SK-N-SH treated with all-trans-retinoic acid at 6 μM for 48 hours (cell line): ENCODE data around the gene DIP2A.

Experiments
- ATAC-seq: fragments of 200-7000 bp; cut with Tn5 transposase; 3 replicates; pipeline ENCODE4 v1.9.1; 2020; ENCODE audit warnings: mild to moderate bottlenecking, moderate library complexity
- ARNTL ChIP-seq: fragments of 450-650 bp; formaldehyde crosslinking; IDR thresholded peaks from 2 replicates; pipeline ENCODE4 v1.5.0; 2020; ENCODE audit warnings: low read depth, mild to moderate bottlenecking, moderate library complexity, borderline replicate concordance
- BACH2 ChIP-seq: fragments of 250-450 bp; sonication (Bioruptor Pico); IDR thresholded peaks from 2 replicates; pipeline ENCODE4 v1.9.0; 2021; ENCODE audit warnings: mild to moderate bottlenecking, borderline replicate concordance
- ESRRG ChIP-seq: fragments of 250-450 bp; sonication (Bioruptor Pico); IDR thresholded peaks from 2 replicates; pipeline ENCODE4 v1.6.1; 2021; ENCODE audit warnings: mild to moderate bottlenecking
- OSR1 ChIP-seq: fragments of 250-450 bp; sonication (Bioruptor Pico); IDR thresholded peaks from 2 replicates; pipeline ENCODE4 v1.8.0; 2022; ENCODE audit warnings: moderate library complexity, mild to moderate bottlenecking, inconsistent platforms
- PPARA ChIP-seq: fragments of 250-450 bp; sonication (Bioruptor Pico); IDR thresholded peaks from 2 replicates; pipeline ENCODE4 v1.5.0; 2020; ENCODE audit warnings: mild to moderate bottlenecking, borderline replicate concordance
- RARB ChIP-seq: fragments of 250-450 bp; sonication (Bioruptor Pico); IDR thresholded peaks from 2 replicates; pipeline ENCODE4 v1.8.0; 2021; ENCODE audit warnings: mild to moderate bottlenecking, moderate library complexity
- SNAI2 ChIP-seq: fragments of 250-450 bp; sonication (Bioruptor Pico); IDR thresholded peaks from 2 replicates; pipeline ENCODE4 v1.5.0; 2020; ENCODE audit warnings: mild to moderate bottlenecking, moderate library complexity
- TCF4 ChIP-seq: fragments of 250-450 bp; sonication (Bioruptor Pico); IDR thresholded peaks from 2 replicates; pipeline ENCODE4 v1.8.0; 2021; ENCODE audit warnings: mild to moderate bottlenecking, moderate library complexity, borderline replicate concordance
- TOX ChIP-seq: fragments of 250-450 bp; sonication (Bioruptor Pico); IDR thresholded peaks from 2 replicates; pipeline ENCODE4 v1.8.0; 2021; ENCODE audit warnings: mild to moderate bottlenecking, moderate library complexity, borderline replicate concordance
- ZC3H10 ChIP-seq: fragments of 250-450 bp; sonication (Bioruptor Pico); IDR thresholded peaks from 2 replicates; pipeline ENCODE4 v1.5.1; 2021; ENCODE audit warnings: mild to moderate bottlenecking, moderate library complexity
- ZFP3 ChIP-seq: fragments of 250-450 bp; sonication (Bioruptor Pico); IDR thresholded peaks from 2 replicates; pipeline ENCODE4 v1.5.0; 2020; ENCODE audit warnings: mild to moderate bottlenecking, moderate library complexity
- ZFP30 ChIP-seq: fragments of 450-650 bp; formaldehyde crosslinking; IDR thresholded peaks from 2 replicates; pipeline ENCODE4 v1.5.0; 2022; ENCODE audit warnings: mild to moderate bottlenecking, moderate library complexity
- ZNF565 ChIP-seq: fragments of 450-650 bp; formaldehyde crosslinking; conservative IDR thresholded peaks from 2 replicates; pipeline ENCODE4 v1.5.0; 2020; ENCODE audit warnings: low read depth, mild to moderate bottlenecking, moderate library complexity
- ZNF70 ChIP-seq: fragments of 450-650 bp; formaldehyde crosslinking; IDR thresholded peaks from 2 replicates; pipeline ENCODE4 v1.5.0; 2020; ENCODE audit warnings: mild to moderate bottlenecking, moderate library complexity
- ZNF8 ChIP-seq: fragments of 450-650 bp; formaldehyde crosslinking; IDR thresholded peaks from 2 replicates; pipeline ENCODE4 v1.5.0; 2020; ENCODE audit warnings: mild to moderate bottlenecking, moderate library complexity
- TF ChIP-seq, protein P1 (sequence below): fragments of 250-450 bp; sonication (Bioruptor Pico); IDR thresholded peaks from 2 replicates; pipeline ENCODE4 v1.5.1; 2020; ENCODE audit warnings: low read depth, mild to moderate bottlenecking, moderate library complexity
- TF ChIP-seq, protein P2 (sequence below): fragments of 250-450 bp; sonication (Bioruptor Pico); IDR thresholded peaks from 2 replicates; pipeline ENCODE4 v1.8.0; 2021; ENCODE audit warnings: low read depth, mild to moderate bottlenecking, moderate library complexity, borderline replicate concordance
- TF ChIP-seq, protein P3 (sequence below): fragments of 250-450 bp; sonication (Bioruptor Pico); IDR thresholded peaks from 2 replicates; pipeline ENCODE4 v1.5.1; 2021; ENCODE audit warnings: mild to moderate bottlenecking, moderate library complexity
- TF ChIP-seq, protein P4 (sequence below): fragments of 250-450 bp; sonication (Bioruptor Pico); IDR thresholded peaks from 2 replicates; pipeline ENCODE4 v1.5.0; 2020; ENCODE audit warnings: mild to moderate bottlenecking, moderate library complexity
- TF ChIP-seq, protein P5 (sequence below): fragments of 250-450 bp; sonication (Bioruptor Pico); IDR thresholded peaks from 2 replicates; pipeline ENCODE4 v1.8.0; 2020; ENCODE audit warnings: mild to moderate bottlenecking, moderate library complexity, borderline replicate concordance

DIP2A gene

DNA sequence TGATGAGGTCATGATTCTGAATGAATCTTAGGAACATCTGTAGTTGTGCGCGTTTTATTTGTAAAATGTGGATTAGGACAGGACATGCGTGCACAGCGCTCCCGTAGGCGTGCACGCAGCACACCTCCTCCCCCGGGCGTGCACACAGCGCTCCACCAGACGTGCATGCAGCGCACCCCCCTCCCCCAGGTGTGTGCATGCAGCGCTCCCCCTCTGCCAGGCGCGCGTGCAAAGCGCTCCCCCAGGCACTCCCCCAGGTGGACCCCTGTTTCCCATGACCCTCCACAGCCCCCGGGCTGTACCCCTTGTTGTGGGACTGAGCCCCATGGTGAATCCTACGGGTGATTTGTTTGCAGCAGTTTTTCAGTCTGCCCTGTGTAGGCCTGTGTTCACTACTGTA, 84.6 kb downstream of the DIP2A start:
- ATAC-seq = no peak
- no peak for TF ChIP-seq ZC3H10 (CRISPR knock-in tag)
- no peak for TF ChIP-seq ZNF565 (CRISPR knock-in tag)
- no peak for TF ChIP-seq OSR1 (CRISPR knock-in tag)
- TF ChIP-seq, protein P1, sequence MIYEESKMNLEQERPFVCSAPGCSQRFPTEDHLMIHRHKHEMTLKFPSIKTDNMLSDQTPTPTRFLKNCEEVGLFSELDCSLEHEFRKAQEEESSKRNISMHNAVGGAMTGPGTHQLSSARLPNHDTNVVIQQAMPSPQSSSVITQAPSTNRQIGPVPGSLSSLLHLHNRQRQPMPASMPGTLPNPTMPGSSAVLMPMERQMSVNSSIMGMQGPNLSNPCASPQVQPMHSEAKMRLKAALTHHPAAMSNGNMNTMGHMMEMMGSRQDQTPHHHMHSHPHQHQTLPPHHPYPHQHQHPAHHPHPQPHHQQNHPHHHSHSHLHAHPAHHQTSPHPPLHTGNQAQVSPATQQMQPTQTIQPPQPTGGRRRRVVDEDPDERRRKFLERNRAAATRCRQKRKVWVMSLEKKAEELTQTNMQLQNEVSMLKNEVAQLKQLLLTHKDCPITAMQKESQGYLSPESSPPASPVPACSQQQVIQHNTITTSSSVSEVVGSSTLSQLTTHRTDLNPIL (CRISPR knock-in tag) = no peak
- no peak for TF ChIP-seq ESRRG (CRISPR knock-in tag)
- TF ChIP-seq ZFP3 (CRISPR knock-in tag) = no peak
- no peak for TF ChIP-seq RARB (CRISPR knock-in tag)
- no peak for TF ChIP-seq ZNF70 (CRISPR knock-in tag)
- no peak for TF ChIP-seq ARNTL
- no peak for TF ChIP-seq BACH2 (CRISPR knock-in tag)
- no peak for TF ChIP-seq PPARA
- TF ChIP-seq, protein P2, sequence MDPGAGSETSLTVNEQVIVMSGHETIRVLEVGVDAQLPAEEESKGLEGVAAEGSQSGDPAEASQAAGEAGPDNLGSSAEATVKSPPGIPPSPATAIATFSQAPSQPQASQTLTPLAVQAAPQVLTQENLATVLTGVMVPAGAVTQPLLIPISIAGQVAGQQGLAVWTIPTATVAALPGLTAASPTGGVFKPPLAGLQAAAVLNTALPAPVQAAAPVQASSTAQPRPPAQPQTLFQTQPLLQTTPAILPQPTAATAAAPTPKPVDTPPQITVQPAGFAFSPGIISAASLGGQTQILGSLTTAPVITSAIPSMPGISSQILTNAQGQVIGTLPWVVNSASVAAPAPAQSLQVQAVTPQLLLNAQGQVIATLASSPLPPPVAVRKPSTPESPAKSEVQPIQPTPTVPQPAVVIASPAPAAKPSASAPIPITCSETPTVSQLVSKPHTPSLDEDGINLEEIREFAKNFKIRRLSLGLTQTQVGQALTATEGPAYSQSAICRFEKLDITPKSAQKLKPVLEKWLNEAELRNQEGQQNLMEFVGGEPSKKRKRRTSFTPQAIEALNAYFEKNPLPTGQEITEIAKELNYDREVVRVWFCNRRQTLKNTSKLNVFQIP (CRISPR knock-in tag) = no peak
- no peak for TF ChIP-seq TCF4 (CRISPR knock-in tag)
- TF ChIP-seq, all 23 proteins: peak for 0

DNA sequence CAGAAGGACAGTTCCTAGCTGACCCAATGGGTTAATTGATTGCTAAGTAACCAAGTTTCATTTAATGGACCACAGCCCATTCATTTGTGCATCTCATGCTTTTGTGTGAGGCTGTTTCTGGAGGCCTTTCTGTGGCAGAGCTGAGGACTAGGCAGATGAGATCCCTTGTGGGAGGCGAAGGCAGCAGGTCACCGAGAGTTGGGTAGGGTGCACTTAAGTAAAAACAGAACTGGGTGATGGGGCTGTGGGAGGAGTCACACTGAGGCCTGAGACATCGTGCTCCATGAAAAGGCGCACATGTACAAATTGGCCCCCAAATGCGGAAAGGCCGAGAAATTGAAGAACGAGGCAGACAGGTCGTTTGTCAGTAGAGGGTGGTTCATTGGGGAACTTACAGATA, 85.3 kb downstream of the DIP2A start:
- TF ChIP-seq TOX (CRISPR knock-in tag) = no peak
- no peak for TF ChIP-seq TCF4 (CRISPR knock-in tag)
- no peak for TF ChIP-seq ARNTL
- no peak for TF ChIP-seq ZFP3 (CRISPR knock-in tag)
- TF ChIP-seq PPARA = no peak
- TF ChIP-seq, protein P2 (CRISPR knock-in tag) = no peak
- TF ChIP-seq SNAI2 = no peak
- no peak for TF ChIP-seq BACH2 (CRISPR knock-in tag)
- TF ChIP-seq, protein P3, sequence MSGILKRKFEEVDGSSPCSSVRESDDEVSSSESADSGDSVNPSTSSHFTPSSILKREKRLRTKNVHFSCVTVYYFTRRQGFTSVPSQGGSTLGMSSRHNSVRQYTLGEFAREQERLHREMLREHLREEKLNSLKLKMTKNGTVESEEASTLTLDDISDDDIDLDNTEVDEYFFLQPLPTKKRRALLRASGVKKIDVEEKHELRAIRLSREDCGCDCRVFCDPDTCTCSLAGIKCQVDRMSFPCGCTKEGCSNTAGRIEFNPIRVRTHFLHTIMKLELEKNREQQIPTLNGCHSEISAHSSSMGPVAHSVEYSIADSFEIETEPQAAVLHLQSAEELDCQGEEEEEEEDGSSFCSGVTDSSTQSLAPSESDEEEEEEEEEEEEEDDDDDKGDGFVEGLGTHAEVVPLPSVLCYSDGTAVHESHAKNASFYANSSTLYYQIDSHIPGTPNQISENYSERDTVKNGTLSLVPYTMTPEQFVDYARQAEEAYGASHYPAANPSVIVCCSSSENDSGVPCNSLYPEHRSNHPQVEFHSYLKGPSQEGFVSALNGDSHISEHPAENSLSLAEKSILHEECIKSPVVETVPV (CRISPR knock-in tag) = no peak
- TF ChIP-seq ZC3H10 (CRISPR knock-in tag) = no peak
- TF ChIP-seq, protein P4, sequence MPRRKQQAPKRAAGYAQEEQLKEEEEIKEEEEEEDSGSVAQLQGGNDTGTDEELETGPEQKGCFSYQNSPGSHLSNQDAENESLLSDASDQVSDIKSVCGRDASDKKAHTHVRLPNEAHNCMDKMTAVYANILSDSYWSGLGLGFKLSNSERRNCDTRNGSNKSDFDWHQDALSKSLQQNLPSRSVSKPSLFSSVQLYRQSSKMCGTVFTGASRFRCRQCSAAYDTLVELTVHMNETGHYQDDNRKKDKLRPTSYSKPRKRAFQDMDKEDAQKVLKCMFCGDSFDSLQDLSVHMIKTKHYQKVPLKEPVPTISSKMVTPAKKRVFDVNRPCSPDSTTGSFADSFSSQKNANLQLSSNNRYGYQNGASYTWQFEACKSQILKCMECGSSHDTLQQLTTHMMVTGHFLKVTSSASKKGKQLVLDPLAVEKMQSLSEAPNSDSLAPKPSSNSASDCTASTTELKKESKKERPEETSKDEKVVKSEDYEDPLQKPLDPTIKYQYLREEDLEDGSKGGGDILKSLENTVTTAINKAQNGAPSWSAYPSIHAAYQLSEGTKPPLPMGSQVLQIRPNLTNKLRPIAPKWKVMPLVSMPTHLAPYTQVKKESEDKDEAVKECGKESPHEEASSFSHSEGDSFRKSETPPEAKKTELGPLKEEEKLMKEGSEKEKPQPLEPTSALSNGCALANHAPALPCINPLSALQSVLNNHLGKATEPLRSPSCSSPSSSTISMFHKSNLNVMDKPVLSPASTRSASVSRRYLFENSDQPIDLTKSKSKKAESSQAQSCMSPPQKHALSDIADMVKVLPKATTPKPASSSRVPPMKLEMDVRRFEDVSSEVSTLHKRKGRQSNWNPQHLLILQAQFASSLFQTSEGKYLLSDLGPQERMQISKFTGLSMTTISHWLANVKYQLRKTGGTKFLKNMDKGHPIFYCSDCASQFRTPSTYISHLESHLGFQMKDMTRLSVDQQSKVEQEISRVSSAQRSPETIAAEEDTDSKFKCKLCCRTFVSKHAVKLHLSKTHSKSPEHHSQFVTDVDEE (CRISPR knock-in tag) = no peak
- TF ChIP-seq, all 23 proteins: peak for 0

DNA sequence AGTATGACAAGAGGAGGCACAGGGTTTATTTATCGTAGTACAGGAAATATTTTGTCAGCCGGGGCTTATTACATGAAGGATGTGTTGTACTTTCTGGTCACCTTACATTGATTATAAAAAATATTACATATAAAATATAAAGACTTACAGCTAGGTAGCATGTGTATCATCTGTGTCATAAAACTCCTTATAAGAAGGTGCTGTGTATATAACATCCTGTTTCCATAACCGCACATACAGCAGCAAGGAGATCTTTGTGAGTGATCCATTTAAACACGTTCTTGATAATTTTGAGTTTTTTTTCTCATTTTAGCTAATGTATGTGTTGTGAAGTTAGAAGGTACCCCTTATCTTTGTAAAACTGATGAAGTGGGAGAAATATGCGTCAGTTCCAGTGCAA, 86.1 kb downstream of the DIP2A start:
- TF ChIP-seq SNAI2 = no peak
- TF ChIP-seq, protein P5, sequence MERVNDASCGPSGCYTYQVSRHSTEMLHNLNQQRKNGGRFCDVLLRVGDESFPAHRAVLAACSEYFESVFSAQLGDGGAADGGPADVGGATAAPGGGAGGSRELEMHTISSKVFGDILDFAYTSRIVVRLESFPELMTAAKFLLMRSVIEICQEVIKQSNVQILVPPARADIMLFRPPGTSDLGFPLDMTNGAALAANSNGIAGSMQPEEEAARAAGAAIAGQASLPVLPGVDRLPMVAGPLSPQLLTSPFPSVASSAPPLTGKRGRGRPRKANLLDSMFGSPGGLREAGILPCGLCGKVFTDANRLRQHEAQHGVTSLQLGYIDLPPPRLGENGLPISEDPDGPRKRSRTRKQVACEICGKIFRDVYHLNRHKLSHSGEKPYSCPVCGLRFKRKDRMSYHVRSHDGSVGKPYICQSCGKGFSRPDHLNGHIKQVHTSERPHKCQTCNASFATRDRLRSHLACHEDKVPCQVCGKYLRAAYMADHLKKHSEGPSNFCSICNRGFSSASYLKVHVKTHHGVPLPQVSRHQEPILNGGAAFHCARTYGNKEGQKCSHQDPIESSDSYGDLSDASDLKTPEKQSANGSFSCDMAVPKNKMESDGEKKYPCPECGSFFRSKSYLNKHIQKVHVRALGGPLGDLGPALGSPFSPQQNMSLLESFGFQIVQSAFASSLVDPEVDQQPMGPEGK (CRISPR knock-in tag) = no peak
- no peak for TF ChIP-seq ZFP30 (CRISPR knock-in tag)
- no peak for TF ChIP-seq RARB (CRISPR knock-in tag)
- TF ChIP-seq TOX (CRISPR knock-in tag) = no peak
- no peak for TF ChIP-seq ZNF565 (CRISPR knock-in tag)
- no peak for TF ChIP-seq ESRRG (CRISPR knock-in tag)
- TF ChIP-seq ZNF8 (CRISPR knock-in tag) = no peak
- TF ChIP-seq OSR1 (CRISPR knock-in tag) = no peak
- TF ChIP-seq, protein P3 (CRISPR knock-in tag) = no peak
- no peak for ATAC-seq

More for the DNA sequence above, 85.3 kb downstream of the DIP2A start:
- ATAC-seq = no peak
